GM18870 (cell line): Measurements from ENCODE around the gene CD1B.
A peak's percentile ranks its signal among the peaks of the same experiment; 100 is the strongest.
"Not testable (repeated sequence)": the region's sequence is repeated elsewhere in the genome, so short reads cannot be mapped to it uniquely, and the experiment has no call there.

Source experiments
- ATAC-seq: cut with Tn5 transposase; IDR thresholded peaks from one replicate; pipeline ENCODE4 v1.9.1; 2021; ENCODE audit warnings: moderate library complexity; ENCODE audit not compliant: unreplicated experiment

Gene CD1B

GRCh38 chr1:158331481-158332150 is at the start of gene CD1B:
Gene CD1B, minus strand, starts transcription at chr1:158331531. Its CDS starts 108 bp downstream, at chr1:158331423.
- ATAC-seq: no peak

GRCh38 chr1:158374860-158375259 is 43.5 kb upstream of the CD1B start:
- ATAC-seq: no peak

GRCh38 chr1:158374101-158374500 is 42.8 kb upstream of the CD1B start:
- ATAC-seq: not testable (repeated sequence)

- peak; percentile 96 for ATAC-seq
Observed at GRCh38 chr1:158371188-158371953, 40.0 kb upstream of the CD1B start.

- no peak for ATAC-seq
Observed at GRCh38 chr1:158366783-158367182, 35.5 kb upstream of the CD1B start.

GRCh38 chr1:158362941-158363340 is 31.6 kb upstream of the CD1B start:
- no peak for ATAC-seq

- ATAC-seq: no peak
Observed at GRCh38 chr1:158362482-158362881, 31.2 kb upstream of the CD1B start.

GRCh38 chr1:158357441-158357840 is 26.1 kb upstream of the CD1B start:
- no peak for ATAC-seq

GRCh38 chr1:158356616-158357015 is 25.3 kb upstream of the CD1B start:
- ATAC-seq: no peak

- ATAC-seq: no peak
Observed at GRCh38 chr1:158355773-158356285, 24.5 kb upstream of the CD1B start.

- no peak for ATAC-seq
Observed at GRCh38 chr1:158354255-158354654, 22.9 kb upstream of the CD1B start.

- no peak for ATAC-seq
Observed at GRCh38 chr1:158353303-158354075, 22.2 kb upstream of the CD1B start, which contains the start of gene CD1E. Gene CD1E, plus strand, starts transcription at chr1:158353894. Its CDS starts 95 bp downstream, at chr1:158353989.

GRCh38 chr1:158348946-158349345 is 17.6 kb upstream of the CD1B start:
- ATAC-seq: not testable (repeated sequence)

- not testable (repeated sequence) for ATAC-seq
Observed at GRCh38 chr1:158336413-158336812, 5.1 kb upstream of the CD1B start.

GRCh38 chr1:158335213-158335532 is 3.8 kb upstream of the CD1B start:
- no peak for ATAC-seq

- no peak for ATAC-seq
Observed at GRCh38 chr1:158334526-158335212, 3.3 kb upstream of the CD1B start.

GRCh38 chr1:158333405-158334155 is 2.2 kb upstream of the CD1B start:
- no peak for ATAC-seq

- ATAC-seq: no peak
Observed at GRCh38 chr1:158331106-158331425, 265 bp downstream of the CD1B start.

- no peak for ATAC-seq
Observed at GRCh38 chr1:158330391-158331105, 783 bp downstream of the CD1B start.

GRCh38 chr1:158329733-158330132 is 1.6 kb downstream of the CD1B start:
- ATAC-seq: no peak
